HT1080 (cell line): ENCODE data around the gene BPIFB6. TPM values are rescaled to one million over a fixed set of nuclear protein-coding genes. Genes with fewer than 3 reads are reported as not detected.
A peak's percentile ranks its signal among the peaks of the same experiment; 100 is the strongest.

Experiments used
- DNase-seq: peaks from one replicate; pipeline ENCODE4 v3.0.0-alpha.2; 2015; ENCODE audit warnings: low read depth
- total RNA-seq: library from RNA; depleted of rRNA; stranded (reverse); fragments of >200 nt; shearing (Covaris generic); gene quantifications from 2 replicates; pipeline ENCODE4 v1.2.3, GENCODE V29; 2014

The BPIFB6 gene
- total RNA-seq, 1 experiment from 2014 or later: not detected

GRCh38 chr20:33059741-33060390 is 28.4 kb downstream of the BPIFB6 start:
- DNase-seq: no peak

- DNase-seq: no peak
These were observed 30.2 kb downstream of the BPIFB6 start for GRCh38 chr20:33061658-33062028.

GRCh38 chr20:33062105-33062824 is 30.8 kb downstream of the BPIFB6 start:
- no peak for DNase-seq

GRCh38 chr20:33062825-33063149 is 31.3 kb downstream of the BPIFB6 start:
- DNase-seq: no peak

GRCh38 chr20:33063271-33063670 is 31.8 kb downstream of the BPIFB6 start:
- DNase-seq: no peak

- DNase-seq: no peak
These were observed 33.3 kb downstream of the BPIFB6 start for GRCh38 chr20:33064572-33065287.

GRCh38 chr20:33065785-33066184 is 34.3 kb downstream of the BPIFB6 start:
- no peak for DNase-seq

- DNase-seq: no peak
These were observed 36.4 kb downstream of the BPIFB6 start for GRCh38 chr20:33067806-33068205.

GRCh38 chr20:33068251-33068939 is 36.9 kb downstream of the BPIFB6 start:
- no peak for DNase-seq

GRCh38 chr20:33069673-33070072 is 38.2 kb downstream of the BPIFB6 start:
- no peak for DNase-seq

- no peak for DNase-seq
These were observed 38.9 kb downstream of the BPIFB6 start for GRCh38 chr20:33070111-33071053.

GRCh38 chr20:33071198-33071597 is 39.8 kb downstream of the BPIFB6 start:
- no peak for DNase-seq

GRCh38 chr20:33072362-33072761 is 40.9 kb downstream of the BPIFB6 start:
- no peak for DNase-seq

- no peak for DNase-seq
These were observed 41.4 kb downstream of the BPIFB6 start for GRCh38 chr20:33072813-33073212.

GRCh38 chr20:33074675-33075074 is 43.2 kb downstream of the BPIFB6 start:
- DNase-seq: no peak

GRCh38 chr20:33075281-33075680 is 43.8 kb downstream of the BPIFB6 start:
- DNase-seq: no peak

GRCh38 chr20:33076662-33077372 is 45.4 kb downstream of the BPIFB6 start:
- DNase-seq: peak; percentile 28

GRCh38 chr20:33079259-33079658 is 47.8 kb downstream of the BPIFB6 start, which contains the start of gene BPIFB4:
Gene BPIFB4 (plus strand): TSS chr20:33079643. CDS start chr20:33081527, 1,884 bp downstream.
- peak; percentile 17 for DNase-seq

- DNase-seq: no peak
These were observed 50.1 kb downstream of the BPIFB6 start for GRCh38 chr20:33081411-33082154.
